LHCN-M2 (cell line): ENCODE measurements around the gene PRSS35. TPM values are rescaled to one million over a fixed set of nuclear protein-coding genes. Genes with fewer than 3 reads are reported as not detected.
A peak's percentile ranks its signal among the peaks of the same experiment; 100 is the strongest.
"Not testable (repeated sequence)": the region's sequence is repeated elsewhere in the genome, so short reads cannot be mapped to it uniquely, and the experiment has no call there.

Source experiments
- DNase-seq: peaks from one replicate; pipeline ENCODE4 v3.0.0-alpha.2; 2012; ENCODE audit warnings: low read depth
- total RNA-seq: library from RNA; depleted of rRNA; stranded (reverse); fragments of >200 nt; gene quantifications from 2 replicates; pipeline ENCODE4 v1.2.3, GENCODE V29; 2014; rRNA removed

Gene PRSS35
- total RNA-seq, 1 experiment from 2014 or later, result 0.40 TPM

GRCh38 chr6:83517500-83517899 is 5.2 kb downstream of the PRSS35 start:
- no peak for DNase-seq

GRCh38 chr6:83518816-83519480 is 6.6 kb downstream of the PRSS35 start:
- peak; percentile 49 for DNase-seq

GRCh38 chr6:83536034-83536646 is 23.8 kb downstream of the PRSS35 start:
- DNase-seq, result peak; percentile 45

GRCh38 chr6:83536647-83537589 is 24.6 kb downstream of the PRSS35 start:
- DNase-seq, result no peak

- DNase-seq, result no peak
Observed at GRCh38 chr6:83539678-83540077, 27.3 kb downstream of the PRSS35 start.

- DNase-seq, result no peak
Observed at GRCh38 chr6:83546636-83547035, 34.3 kb downstream of the PRSS35 start.

GRCh38 chr6:83550482-83550881 is 38.1 kb downstream of the PRSS35 start:
- not testable (repeated sequence) for DNase-seq

- not testable (repeated sequence) for DNase-seq
Observed at GRCh38 chr6:83551748-83552147, 39.4 kb downstream of the PRSS35 start.

GRCh38 chr6:83556871-83557270 is 44.5 kb downstream of the PRSS35 start:
- DNase-seq, result no peak

GRCh38 chr6:83558975-83559374 is 46.6 kb downstream of the PRSS35 start:
- DNase-seq, result no peak

- not testable (repeated sequence) for DNase-seq
Observed at GRCh38 chr6:83571663-83572185, 59.4 kb downstream of the PRSS35 start.

- DNase-seq, result no peak
Observed at GRCh38 chr6:83574783-83575182, 62.4 kb downstream of the PRSS35 start.

Other genes with a start within 250 kb of the PRSS35 start
- gene ME1, start 81.5 kb upstream of the PRSS35 start, total RNA-seq, result 6.4 and 8.1 TPM in 2 replicates
- gene SNAP91, start 196.6 kb downstream of the PRSS35 start, total RNA-seq, result not detected in 2 replicates